ENCODE results near the gene MYOG.

The MYOG gene

DNA sequence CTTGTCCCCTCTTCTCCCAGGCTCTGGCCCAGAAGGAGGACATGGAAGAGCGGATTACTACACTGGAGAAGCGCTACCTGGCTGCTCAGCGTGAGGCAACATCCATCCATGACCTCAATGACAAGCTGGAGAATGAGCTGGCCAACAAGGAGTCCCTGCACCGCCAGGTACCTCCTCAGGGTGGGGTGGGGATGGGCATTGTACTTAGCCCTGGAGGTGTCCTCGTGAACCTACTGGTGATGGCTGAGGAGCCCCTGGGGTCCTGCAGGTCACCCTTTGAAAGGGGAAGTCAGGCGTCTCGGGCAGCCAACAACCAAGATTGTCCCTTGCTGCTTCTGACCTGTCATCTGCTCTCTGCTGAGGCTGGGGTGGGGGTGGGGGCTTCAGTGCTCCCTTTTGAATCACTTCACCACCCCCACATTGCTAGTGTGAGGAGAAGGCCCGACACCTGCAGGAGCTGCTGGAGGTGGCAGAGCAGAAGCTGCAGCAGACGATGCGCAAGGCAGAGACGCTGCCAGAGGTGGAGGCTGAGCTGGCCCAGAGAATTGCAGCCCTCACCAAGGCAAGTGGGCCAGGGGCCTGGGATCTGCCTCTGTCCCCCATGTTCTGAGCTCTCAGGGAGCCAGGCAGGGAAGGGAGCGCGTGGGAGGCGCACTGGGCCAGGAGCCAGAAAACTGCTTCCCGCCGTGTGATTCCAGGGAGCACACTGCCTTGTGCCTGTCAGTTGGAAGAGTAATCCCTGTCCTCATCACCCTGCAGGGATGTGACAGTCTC is 39.8 kb downstream of the MYOG start:
- no peak for DNase-seq

- DNase-seq: no peak
Measured at GRCh38 chr1:203045336-203045735, 40.5 kb downstream of the MYOG start.

GRCh38 chr1:203044546-203045250 is 41.1 kb downstream of the MYOG start:
- no peak for DNase-seq

DNA sequence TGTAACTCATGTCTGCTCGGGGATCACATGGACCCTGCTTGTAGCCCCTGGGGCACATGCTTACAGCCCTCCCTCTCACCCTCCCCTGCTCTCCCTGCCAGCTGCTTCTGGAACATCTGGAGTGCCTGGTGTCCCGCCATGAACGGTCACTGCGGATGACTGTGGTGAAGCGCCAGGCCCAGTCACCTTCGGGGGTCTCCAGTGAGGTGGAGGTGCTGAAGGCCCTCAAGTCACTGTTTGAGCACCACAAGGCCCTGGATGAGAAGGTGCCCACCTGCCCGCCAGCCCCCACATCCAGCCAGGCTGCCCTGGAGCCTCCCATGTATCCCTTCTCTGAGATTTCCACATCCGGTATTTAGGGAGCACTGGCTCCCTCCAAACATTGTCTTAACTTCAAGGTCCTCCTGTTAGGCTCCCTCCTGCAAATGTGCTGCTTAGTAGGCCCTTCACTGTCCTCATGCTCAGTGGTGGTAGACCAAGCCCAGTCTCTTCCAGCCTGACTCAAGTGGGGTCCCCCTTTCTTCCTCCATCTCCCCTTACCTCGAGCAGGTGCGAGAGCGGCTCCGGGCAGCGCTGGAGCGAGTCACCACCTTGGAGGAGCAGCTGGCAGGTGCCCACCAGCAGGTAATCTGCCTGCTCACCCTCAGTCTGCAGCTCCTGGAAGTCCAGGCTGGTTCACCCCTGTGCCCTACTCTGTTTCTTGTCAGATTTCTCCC is 41.8 kb downstream of the MYOG start:
- no peak for DNase-seq

DNA sequence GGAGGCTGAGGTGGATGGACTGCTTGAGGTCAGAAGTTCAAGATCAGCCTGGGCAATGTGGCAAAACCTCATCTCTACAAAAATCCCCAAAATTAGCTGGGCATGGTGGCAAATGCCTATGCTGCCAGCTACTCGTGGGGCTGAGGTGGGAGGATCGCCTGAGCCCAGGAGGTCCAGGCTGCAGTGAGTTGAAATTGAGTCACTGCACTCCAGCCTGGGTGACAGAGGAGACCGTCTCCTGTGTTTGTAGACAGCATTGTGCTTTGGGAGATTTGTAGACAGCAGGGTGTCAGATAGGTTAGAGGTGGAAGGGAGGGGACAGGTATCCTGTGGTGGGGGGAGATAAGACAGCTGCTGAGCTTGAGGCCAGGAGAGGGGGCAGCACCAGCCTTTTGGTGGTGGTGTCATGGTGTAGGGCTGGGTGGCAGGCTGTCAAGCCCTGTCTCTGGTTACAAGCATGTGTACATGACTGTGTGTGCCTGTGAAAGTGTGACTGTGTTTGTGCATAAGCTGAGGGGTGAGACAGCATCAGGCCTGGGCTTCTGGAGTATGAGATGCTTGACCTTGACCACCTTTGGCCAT is 44.4 kb downstream of the MYOG start:
- no peak for DNase-seq

DNA sequence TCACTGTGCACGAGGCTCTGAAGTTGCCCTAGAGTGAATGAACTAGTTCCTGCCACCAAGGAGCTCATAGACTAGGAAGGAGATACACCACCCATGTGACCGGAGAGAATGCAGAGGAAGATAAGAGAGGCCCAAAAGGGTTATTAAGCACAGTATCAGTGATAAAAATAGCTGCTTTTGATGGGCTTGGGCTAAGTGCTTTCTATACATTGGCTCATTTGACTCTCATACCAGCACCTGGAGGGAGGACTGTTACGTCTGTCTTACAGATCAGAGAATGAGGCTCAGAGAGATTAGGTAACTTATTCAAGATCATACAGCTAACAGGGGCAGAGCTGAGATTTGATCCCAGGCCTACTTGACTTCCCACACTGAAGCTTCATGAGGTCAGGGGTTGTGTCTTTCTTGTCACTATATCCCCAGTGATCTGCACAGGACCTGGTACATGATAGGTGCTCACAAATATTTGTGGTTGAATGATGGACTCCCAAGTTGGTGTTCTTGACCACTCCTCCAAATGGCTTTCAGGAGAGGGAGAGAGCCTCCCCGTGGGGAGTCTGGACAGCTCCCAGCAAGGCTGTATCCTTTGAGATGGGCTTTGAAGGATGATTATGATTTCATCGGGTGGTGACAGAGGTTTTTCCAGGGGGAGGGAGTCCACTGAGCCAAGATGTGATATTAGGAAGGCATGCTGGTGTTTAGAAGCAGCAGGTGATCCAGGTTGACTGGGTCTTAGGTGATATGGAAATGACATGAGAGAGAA is 45.1 kb downstream of the MYOG start:
- DNase-seq: no peak

DNA sequence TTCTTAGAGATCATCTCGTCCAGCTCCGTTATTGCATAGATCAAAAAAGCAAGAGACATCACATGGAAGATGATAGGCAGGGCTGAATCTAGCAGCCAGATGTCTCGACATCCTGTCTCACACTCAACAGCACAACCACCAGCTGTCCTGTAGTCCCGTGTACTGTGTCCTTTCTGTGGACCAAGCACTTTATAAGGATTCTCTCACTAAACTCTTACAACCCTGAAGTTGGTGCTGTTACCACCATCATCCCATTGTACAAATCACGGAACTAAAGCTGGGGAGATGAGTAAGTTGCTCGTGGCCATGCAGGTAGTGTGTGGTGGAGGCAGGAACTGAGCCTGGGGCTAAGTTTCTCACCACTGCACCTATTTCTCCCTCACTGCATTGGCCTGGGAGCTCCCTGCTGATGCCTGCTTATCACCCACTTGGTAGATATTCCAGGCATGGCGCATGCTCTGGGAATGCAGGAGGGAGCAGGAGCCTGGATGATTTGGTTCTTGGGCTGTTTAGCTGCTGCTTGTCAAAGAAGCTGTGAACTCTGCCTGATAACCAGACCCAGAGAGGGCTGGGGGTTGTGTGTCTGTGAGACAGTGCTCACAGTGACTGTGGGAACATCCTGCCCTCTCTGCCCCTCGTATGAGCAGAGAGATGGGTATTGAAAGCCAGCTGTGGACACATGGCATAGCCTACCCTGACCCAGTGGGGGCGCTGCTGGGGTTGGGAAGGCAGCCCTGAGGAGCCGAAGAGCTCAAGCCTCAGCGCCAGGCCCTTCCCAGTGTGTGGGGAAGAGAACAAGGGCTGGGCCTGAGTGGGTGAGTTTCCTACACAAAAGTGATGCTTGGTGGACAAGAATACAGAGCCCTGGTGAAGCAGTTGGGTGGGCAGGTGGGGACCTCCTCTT is 46.0 kb downstream of the MYOG start:
- no peak for DNase-seq

DNA sequence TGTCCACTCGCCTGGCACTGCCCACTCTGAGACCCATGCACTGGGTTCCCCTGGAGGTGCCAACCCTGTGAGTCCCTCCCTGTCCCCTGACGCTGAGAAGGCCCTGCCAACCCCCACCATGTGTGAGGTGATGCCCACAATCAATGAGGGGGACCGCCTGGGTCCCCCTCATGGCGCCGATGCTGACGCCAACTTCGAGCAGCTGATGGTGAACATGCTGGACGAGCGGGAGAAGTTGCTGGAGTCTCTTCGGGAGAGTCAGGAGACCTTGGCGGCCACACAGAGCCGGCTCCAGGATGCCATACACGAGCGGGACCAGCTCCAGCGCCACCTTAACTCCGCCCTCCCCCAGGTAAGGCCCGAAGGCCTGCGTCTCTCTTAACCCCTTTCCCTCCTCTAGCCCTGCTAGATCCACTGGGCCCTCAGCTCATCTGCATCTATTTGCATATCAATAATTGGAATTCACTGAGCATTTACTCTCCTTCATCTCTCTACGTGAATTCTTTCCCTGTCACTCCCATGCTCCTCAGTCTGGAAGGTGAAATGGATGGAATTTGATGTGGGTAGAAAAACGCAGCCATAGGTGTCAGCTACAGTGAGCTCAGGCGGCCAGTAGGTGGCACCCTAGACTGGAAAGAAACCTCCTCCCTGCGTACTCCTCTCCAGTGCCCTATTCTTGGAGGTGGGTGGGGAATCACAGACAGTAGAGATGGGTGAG is 46.8 kb downstream of the MYOG start:
- DNase-seq: peak; percentile 27

GRCh38 chr1:203038217-203038741 is 47.5 kb downstream of the MYOG start:
- DNase-seq: peak; percentile 30

- DNase-seq: no peak
Measured at GRCh38 chr1:203037509-203038190, 48.2 kb downstream of the MYOG start.

DNA sequence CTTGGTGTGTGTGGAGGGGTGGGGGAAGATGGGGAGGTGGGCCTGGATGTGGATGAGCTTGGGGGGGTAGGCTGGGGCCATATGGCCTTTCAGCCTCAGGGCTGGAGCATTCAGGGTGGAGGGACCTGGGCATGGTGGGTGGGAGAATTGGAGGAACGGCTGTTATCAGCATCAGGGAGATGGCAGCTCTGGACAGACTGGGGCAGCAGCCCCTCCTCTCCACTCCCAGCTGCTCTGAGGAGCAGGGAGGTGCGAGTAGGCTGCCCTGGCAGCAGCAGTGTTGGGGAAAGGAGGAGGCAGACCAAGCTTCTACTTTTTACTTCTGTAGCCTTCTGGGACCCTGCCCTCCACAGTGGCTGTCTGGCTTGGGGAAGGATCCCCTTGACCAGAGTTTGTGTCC is 49.3 kb downstream of the MYOG start:
- peak; percentile 42 for DNase-seq

DNA sequence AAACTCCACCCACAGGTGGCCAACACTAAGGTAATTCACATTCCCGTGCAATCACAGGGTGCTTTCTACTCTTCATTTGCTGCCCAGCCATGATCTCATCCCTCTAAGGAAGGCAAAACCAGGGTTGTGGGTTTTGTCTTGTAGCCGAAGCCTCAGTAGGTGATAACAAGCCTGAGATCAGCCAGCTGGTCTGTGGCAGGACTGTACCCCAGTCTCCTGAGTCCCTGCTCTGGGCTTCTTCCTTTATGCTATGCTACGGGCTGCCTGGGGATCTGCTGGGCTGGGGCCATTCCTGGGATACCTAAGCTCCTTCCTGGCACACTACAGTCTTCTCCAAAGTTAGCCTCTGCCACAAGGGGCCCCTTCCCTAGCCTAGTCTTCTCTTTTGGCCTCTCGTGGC is 49.7 kb downstream of the MYOG start:
- no peak for DNase-seq

GRCh38 chr1:203035111-203036000 is 50.5 kb downstream of the MYOG start:
- no peak for DNase-seq

DNA sequence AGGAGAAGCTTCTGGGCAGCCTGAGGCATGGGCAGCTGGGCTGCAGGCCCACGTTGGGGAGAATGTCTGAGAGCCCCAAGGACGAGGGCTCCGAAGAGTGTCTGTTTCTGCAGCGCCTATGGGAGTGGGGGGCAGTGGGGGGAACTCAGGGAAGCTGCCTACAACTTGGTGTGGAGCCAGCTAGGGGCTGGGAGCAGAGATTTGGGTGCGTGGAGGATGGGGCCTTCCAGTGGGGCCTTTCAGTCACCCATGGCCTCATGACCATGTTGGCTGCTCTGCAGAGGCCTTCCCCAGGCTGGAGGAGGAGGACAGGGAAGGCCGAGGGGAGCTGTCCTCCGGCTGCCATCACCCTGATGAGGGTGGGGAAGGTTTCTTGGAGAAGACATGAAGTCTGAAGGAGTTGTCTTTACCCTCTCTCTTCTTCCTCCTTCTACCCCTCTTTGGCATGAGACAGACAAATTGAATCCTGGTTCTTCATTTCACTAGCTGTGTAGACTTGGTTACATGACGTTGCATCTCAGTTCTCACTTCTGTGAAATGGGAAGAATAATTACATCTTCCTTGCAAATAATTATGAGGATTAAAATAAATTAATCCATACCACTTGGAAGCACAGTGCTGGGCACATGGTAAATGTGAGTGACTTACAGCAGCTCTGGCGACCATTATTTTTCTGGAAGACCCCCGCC is 51.2 kb downstream of the MYOG start:
- DNase-seq: no peak

GRCh38 chr1:203033917-203034316 is 51.9 kb downstream of the MYOG start:
- DNase-seq: no peak

GRCh38 chr1:203033287-203033686 is 52.5 kb downstream of the MYOG start:
- DNase-seq: no peak
